ENCODE measurements around the gene MRPL17. TPM values are rescaled to one million over a fixed set of nuclear protein-coding genes. Genes with fewer than 3 reads are reported as not detected.

Gene MRPL17
- total RNA-seq, 1 experiment from 2014 or later, result 67.3 TPM

DNA sequence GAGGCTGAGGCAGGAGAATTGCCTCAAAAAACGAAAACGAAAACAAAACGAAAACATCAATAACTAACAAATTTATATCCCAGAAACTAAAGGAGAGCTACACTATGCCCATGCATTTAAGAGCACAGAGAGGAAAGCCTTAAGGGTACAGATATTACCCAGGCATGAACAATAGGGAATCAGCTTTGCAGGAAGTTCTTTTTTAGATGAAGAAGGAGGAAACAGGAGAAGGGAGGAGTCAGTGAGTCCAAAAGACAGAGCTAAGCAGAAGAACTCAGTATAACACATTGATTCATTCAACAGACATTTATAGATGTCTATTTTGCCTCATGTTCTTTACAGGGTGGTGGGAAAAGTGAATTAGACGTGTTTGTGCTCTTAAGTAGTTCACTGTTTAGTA lies 8.3 kb downstream of the MRPL17 start:
- no peaks in the 10 kb centered on the region for H3K79me2 ChIP-seq (ENCODE audit: low read length)
- no peak overlapping the region for H3K9ac ChIP-seq (ENCODE audit: low read length)
- no peaks in the 10 kb centered on the region for H4K20me1 ChIP-seq (ENCODE audit: insufficient read depth, low read depth, low read length)
- H3K4me3 ChIP-seq (ENCODE audit: low read length), result no peak overlapping the region
- H3K36me3 ChIP-seq (ENCODE audit: insufficient read depth, low read length), result no peaks in the 10 kb centered on the region
- no peak for DNase-seq
- H3K27me3 ChIP-seq (ENCODE audit: low read length), result no peaks in the 10 kb centered on the region
- H2AFZ ChIP-seq (ENCODE audit: low read length), result no peak overlapping the region
- H3K4me1 ChIP-seq (ENCODE audit: low read length), result no peaks in the 10 kb centered on the region
- H3K27ac ChIP-seq (ENCODE audit: low read length), result no peak overlapping the region
- H3K4me2 ChIP-seq (ENCODE audit: low read depth, low read length, poor library complexity, severe bottlenecking), result no peak overlapping the region
- no peaks in the 10 kb centered on the region for H3K9me2 ChIP-seq (replicated peaks; ENCODE audit: insufficient read depth, low read length)
- H3K9me3 ChIP-seq (ENCODE audit: low read length), result no peaks in the 10 kb centered on the region

DNA sequence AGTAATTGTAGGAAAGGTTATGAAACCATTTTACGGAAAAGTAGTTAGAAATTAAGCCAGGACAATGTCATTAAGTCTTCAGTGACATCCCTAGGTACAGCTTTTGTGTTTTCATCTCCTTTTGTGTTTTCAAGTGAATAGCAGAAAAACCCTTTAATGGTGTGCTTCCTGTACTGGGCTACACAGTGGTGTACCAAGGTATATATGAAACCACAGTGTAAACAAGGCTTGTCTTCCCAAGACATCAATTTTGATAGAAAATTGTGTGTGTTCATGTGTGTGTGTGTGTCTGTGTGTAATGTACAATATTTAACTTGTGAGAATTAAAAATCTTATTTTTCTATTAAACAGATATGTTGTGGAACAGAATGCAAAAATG lies 8.9 kb downstream of the MRPL17 start:
- Histone ChIP-seq H3K27me3 (ENCODE audit: low read length) (no peaks in the 10 kb centered on the region), H3K79me2 (ENCODE audit: low read length) (no peaks in the 10 kb centered on the region), H3K9me3 (ENCODE audit: low read length) (no peaks in the 10 kb centered on the region), H3K9ac (ENCODE audit: low read length) (no peak overlapping the region), H3K27ac (ENCODE audit: low read length) (no peak overlapping the region), H3K36me3 (ENCODE audit: insufficient read depth, low read length) (no peaks in the 10 kb centered on the region), H3K4me2 (ENCODE audit: low read depth, low read length, poor library complexity, severe bottlenecking) (no peak overlapping the region), H4K20me1 (ENCODE audit: insufficient read depth, low read depth, low read length) (no peaks in the 10 kb centered on the region), H3K4me3 (ENCODE audit: low read length) (no peak overlapping the region), H2AFZ (ENCODE audit: low read length) (no peak overlapping the region), H3K9me2 (replicated peaks; ENCODE audit: insufficient read depth, low read length) (no peaks in the 10 kb centered on the region), H3K4me1 (ENCODE audit: low read length) (no peaks in the 10 kb centered on the region)
- no peak for DNase-seq

DNA sequence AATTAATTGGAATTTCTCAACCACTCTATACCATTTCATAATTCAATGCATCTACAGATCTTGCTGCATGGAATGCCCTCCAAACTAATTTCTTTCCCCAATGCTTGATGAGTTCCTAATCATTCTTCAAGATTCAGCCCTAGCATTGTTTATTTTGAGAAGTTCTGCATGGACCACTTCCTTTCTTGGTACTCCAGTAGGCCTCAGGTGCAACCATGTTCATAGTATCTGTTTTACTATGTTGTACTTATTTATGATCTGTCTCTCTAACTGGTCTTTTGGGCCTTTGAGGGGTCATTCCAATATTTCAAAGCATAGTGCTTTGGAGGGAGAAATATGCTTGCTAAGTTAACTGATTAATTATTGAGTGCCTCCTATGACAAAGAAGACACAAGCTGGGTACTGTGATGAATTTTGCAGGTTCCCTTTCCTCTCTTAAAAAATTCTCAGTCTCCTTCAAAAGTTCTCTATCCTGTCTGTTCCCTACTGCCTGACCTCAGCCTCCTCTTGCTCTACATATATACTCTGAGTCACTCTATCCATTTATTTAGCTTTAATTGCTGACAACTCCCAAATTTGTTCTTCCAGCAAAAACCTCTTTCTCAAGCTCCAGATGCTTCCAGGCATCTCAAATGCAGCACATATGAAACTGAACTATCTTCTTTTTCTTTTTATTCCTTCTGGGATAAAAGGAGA lies 9.5 kb downstream of the MRPL17 start:
- no peaks in the 10 kb centered on the region for H3K4me1 ChIP-seq (ENCODE audit: low read length)
- H3K36me3 ChIP-seq (ENCODE audit: insufficient read depth, low read length), result no peaks in the 10 kb centered on the region

DNA sequence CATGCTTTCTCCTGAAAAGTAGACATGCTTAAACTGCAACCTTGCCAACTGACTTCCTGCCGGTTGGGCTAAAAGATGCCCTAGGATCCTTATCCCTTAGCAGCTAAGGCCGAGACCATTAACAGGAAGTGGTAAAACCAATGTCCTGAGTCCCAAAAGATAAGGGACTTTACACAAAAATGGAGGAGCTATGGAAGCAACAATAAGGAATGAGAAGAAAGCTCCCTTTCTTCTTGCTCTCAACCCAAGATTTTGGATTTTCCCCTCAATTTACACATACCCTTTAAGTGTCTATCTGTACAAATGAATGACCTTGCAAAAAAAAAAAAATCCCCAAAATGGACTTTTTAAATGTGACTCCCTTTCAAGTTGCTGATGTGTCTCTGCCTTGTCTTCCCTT lies 11.1 kb downstream of the MRPL17 start:
- Histone ChIP-seq H3K9me3 (ENCODE audit: low read length) (no peaks in the 10 kb centered on the region), H3K9ac (ENCODE audit: low read length) (no peak overlapping the region), H3K36me3 (ENCODE audit: insufficient read depth, low read length) (no peaks in the 10 kb centered on the region), H3K27me3 (ENCODE audit: low read length) (no peaks in the 10 kb centered on the region), H3K9me2 (replicated peaks; ENCODE audit: insufficient read depth, low read length) (no peaks in the 10 kb centered on the region), H3K27ac (ENCODE audit: low read length) (no peak overlapping the region), H3K4me1 (ENCODE audit: low read length) (no peaks in the 10 kb centered on the region), H3K4me3 (ENCODE audit: low read length) (no peak overlapping the region), H4K20me1 (ENCODE audit: insufficient read depth, low read depth, low read length) (no peaks in the 10 kb centered on the region), H2AFZ (ENCODE audit: low read length) (no peak overlapping the region), H3K4me2 (ENCODE audit: low read depth, low read length, poor library complexity, severe bottlenecking) (no peak overlapping the region), H3K79me2 (ENCODE audit: low read length) (no peaks in the 10 kb centered on the region)
- DNase-seq, result no peak

More for the DNA sequence above, 9.5 kb downstream of the MRPL17 start:
- H3K27me3 ChIP-seq (ENCODE audit: low read length), result no peaks in the 10 kb centered on the region
- no peaks in the 10 kb centered on the region for H3K9me3 ChIP-seq (ENCODE audit: low read length)
- no peaks in the 10 kb centered on the region for H4K20me1 ChIP-seq (ENCODE audit: insufficient read depth, low read depth, low read length)
- H3K9me2 ChIP-seq (replicated peaks; ENCODE audit: insufficient read depth, low read length), result no peaks in the 10 kb centered on the region
- H2AFZ ChIP-seq (ENCODE audit: low read length), result no peak overlapping the region
- H3K4me2 ChIP-seq (ENCODE audit: low read depth, low read length, poor library complexity, severe bottlenecking), result no peak overlapping the region
- H3K9ac ChIP-seq (ENCODE audit: low read length), result no peak overlapping the region
- H3K79me2 ChIP-seq (ENCODE audit: low read length), result no peaks in the 10 kb centered on the region
- no peak for DNase-seq
- no peak overlapping the region for H3K4me3 ChIP-seq (ENCODE audit: low read length)
- H3K27ac ChIP-seq (ENCODE audit: low read length), result no peak overlapping the region

DNA sequence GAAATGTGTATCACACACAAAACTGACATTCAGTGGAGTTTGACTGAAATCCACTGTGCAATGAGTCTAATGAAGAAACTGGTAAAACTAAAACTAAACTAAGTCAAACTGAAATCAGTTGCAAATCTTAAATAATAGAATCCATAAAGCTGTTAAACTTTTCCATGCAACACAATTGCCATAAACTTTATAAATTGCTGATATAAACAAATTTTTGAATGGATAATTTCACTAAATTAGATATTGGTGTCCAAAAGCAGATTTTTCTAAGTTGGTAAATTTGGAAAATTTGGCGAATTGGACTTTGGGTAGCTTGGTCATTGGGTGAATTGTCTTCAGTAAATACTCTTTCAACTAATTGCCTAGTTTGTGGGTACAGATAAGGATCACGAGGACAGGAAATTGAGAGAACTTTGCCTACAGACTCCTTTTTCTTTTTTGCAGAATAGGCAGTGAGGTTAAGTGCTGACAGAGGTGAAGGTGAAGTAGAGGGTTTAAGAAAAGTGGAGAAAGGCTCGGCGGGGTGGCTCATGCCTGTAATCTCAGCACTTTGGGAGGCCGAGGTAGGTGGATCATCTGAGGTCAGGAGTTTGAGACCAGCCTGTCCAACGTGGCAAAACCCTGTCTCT lies 12.8 kb downstream of the MRPL17 start:
- H3K79me2 ChIP-seq (ENCODE audit: low read length), result no peaks in the 10 kb centered on the region
- H2AFZ ChIP-seq (ENCODE audit: low read length), result no peak overlapping the region

DNA sequence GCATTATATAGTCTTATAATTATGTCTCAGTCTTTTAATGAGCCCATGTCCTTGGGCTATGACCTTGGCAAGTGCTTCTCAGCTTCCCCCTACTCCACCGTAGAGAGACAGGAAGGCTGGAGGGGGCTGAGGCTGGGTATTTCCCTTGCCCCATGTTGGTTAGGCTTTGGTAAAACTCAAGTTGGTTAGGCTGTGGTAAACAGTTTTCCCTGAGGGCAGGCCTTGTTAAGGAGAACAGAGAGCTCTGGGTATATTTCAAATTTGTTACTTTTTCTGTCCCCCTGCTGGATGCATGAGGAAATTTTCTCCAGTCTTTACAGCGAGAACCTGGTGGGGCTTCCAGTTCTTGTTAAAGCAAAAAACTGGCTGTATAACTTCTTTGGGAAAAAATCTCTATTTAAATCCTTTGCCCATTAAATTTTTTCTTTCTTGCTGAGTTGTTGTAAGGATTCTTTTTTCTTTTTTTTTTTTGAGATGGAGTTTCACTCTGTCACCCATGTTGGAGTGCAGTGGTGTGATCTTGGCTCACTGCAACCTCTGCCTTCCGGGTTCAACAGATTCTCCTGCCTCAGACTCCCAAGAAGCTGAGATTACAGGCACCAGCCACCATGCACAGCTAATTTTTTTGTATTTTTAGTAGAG lies 15.3 kb downstream of the MRPL17 start:
- Histone ChIP-seq H3K9me2 (replicated peaks; ENCODE audit: insufficient read depth, low read length) (no peaks in the 10 kb centered on the region), H3K79me2 (ENCODE audit: low read length) (no peaks in the 10 kb centered on the region), H3K4me1 (ENCODE audit: low read length) (no peaks in the 10 kb centered on the region), H2AFZ (ENCODE audit: low read length) (no peak overlapping the region), H3K27me3 (ENCODE audit: low read length) (no peaks in the 10 kb centered on the region), H3K4me3 (ENCODE audit: low read length) (no peak overlapping the region), H3K27ac (ENCODE audit: low read length) (no peak overlapping the region), H3K36me3 (ENCODE audit: insufficient read depth, low read length) (no peaks in the 10 kb centered on the region), H3K9me3 (ENCODE audit: low read length) (no peaks in the 10 kb centered on the region), H4K20me1 (ENCODE audit: insufficient read depth, low read depth, low read length) (no peaks in the 10 kb centered on the region), H3K9ac (ENCODE audit: low read length) (no peak overlapping the region), H3K4me2 (ENCODE audit: low read depth, low read length, poor library complexity, severe bottlenecking) (no peak overlapping the region)
- peak; percentile 75 for DNase-seq

More for the DNA sequence above, 12.8 kb downstream of the MRPL17 start:
- Histone ChIP-seq H3K9me3 (ENCODE audit: low read length) (no peaks in the 10 kb centered on the region), H3K4me2 (ENCODE audit: low read depth, low read length, poor library complexity, severe bottlenecking) (no peak overlapping the region), H3K27ac (ENCODE audit: low read length) (no peak overlapping the region), H3K4me1 (ENCODE audit: low read length) (no peaks in the 10 kb centered on the region), H3K9me2 (replicated peaks; ENCODE audit: insufficient read depth, low read length) (no peaks in the 10 kb centered on the region), H3K9ac (ENCODE audit: low read length) (no peak overlapping the region), H4K20me1 (ENCODE audit: insufficient read depth, low read depth, low read length) (no peaks in the 10 kb centered on the region), H3K4me3 (ENCODE audit: low read length) (no peak overlapping the region), H3K27me3 (ENCODE audit: low read length) (no peaks in the 10 kb centered on the region), H3K36me3 (ENCODE audit: insufficient read depth, low read length) (no peaks in the 10 kb centered on the region)
- DNase-seq, result no peak

DNA sequence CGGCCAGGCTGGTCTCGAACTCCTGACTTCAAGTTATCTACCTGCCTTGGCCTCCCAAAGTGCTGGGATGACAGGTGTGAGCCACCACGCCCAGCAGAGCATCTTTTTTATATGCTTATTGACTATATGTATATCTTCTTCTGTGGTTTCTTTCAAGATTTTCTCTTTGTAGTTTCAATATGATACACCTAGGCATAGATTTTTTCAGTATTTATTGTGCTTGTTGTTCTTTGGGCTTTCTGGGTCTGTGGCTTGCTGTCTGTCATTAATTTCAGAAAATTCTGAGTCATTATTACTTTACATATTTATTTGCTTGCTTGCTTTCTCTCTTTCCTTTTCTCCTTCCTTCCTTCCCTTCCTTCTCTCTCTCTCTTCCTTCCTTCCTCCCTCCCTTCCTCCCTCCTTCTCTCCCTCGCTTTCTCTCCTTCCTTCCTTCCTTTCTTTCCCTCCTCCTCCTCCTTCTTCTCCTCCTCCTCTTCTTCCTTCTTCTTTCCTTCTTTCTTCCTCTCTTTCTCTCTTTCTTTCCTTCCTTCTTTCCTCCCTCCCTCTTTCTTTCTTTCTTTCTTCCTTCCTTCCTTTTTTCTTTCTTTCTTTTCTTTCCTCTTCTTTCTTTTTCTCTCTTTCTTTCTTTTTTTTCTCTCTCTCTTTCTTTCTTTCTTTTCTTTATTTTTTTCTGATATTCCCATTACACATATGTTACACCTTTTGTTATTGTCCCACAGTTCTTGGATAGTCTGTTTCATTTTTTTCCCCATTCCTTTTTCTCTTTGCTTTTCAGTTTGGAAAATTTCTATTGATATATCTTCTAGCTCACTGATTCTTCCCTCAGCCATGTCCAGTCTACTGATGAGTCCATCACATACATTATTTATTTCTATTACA lies 16.6 kb downstream of the MRPL17 start:
- no peak overlapping the region for H3K4me2 ChIP-seq (ENCODE audit: low read depth, low read length, poor library complexity, severe bottlenecking)
- no peak overlapping the region for H3K4me3 ChIP-seq (ENCODE audit: low read length)
- H3K27me3 ChIP-seq (ENCODE audit: low read length), result no peaks in the 10 kb centered on the region
- H3K4me1 ChIP-seq (ENCODE audit: low read length), result no peaks in the 10 kb centered on the region
- H4K20me1 ChIP-seq (ENCODE audit: insufficient read depth, low read depth, low read length), result no peaks in the 10 kb centered on the region
- H2AFZ ChIP-seq (ENCODE audit: low read length), result no peak overlapping the region
- no peaks in the 10 kb centered on the region for H3K9me2 ChIP-seq (replicated peaks; ENCODE audit: insufficient read depth, low read length)
- H3K27ac ChIP-seq (ENCODE audit: low read length), result no peak overlapping the region
- no peak for DNase-seq
- no peaks in the 10 kb centered on the region for H3K36me3 ChIP-seq (ENCODE audit: insufficient read depth, low read length)
- H3K9ac ChIP-seq (ENCODE audit: low read length), result no peak overlapping the region
- no peaks in the 10 kb centered on the region for H3K9me3 ChIP-seq (ENCODE audit: low read length)
- no peaks in the 10 kb centered on the region for H3K79me2 ChIP-seq (ENCODE audit: low read length)

DNA sequence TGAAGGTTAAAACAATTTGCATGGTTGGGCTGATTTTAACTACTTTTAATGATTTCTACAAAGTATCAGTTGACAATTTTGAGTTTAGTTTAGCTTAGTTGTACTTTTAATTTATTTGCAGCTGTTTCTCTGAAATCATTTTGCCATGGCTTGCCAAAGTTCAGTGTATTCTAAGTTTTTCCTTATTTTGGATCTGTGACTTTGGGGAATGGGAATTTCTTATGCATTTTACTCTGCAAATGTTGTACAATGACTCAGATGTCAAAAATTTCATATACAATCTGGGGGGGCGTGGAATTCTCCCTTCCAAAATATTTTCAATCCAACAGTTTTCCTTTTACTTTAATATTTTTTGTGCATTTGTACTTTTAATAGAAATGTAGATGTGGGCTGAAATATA lies 18.6 kb downstream of the MRPL17 start:
- Histone ChIP-seq H3K9me2 (replicated peaks; ENCODE audit: insufficient read depth, low read length) (no peaks in the 10 kb centered on the region), H3K36me3 (ENCODE audit: insufficient read depth, low read length) (no peaks in the 10 kb centered on the region), H4K20me1 (ENCODE audit: insufficient read depth, low read depth, low read length) (no peaks in the 10 kb centered on the region), H3K9ac (ENCODE audit: low read length) (no peak overlapping the region), H3K4me1 (ENCODE audit: low read length) (no peaks in the 10 kb centered on the region), H3K4me3 (ENCODE audit: low read length) (no peak overlapping the region), H3K27me3 (ENCODE audit: low read length) (no peaks in the 10 kb centered on the region), H3K4me2 (ENCODE audit: low read depth, low read length, poor library complexity, severe bottlenecking) (no peak overlapping the region), H3K9me3 (ENCODE audit: low read length) (no peaks in the 10 kb centered on the region), H2AFZ (ENCODE audit: low read length) (no peak overlapping the region), H3K79me2 (ENCODE audit: low read length) (no peaks in the 10 kb centered on the region), H3K27ac (ENCODE audit: low read length) (no peak overlapping the region)
- DNase-seq, result no peak
